Activated naive CD4-positive, alpha-beta T cell treated with anti-CD3 and anti-CD28 coated beads, Interleukin-2, amount 50 U/mL, for 16 hours (primary cell): ENCODE results near the gene ARHGAP12.

Source experiments
- DNase-seq: peaks from one replicate; pipeline ENCODE4 v3.0.0-alpha.2; 2020

Gene ARHGAP12

GRCh38 chr10:31768467-31768866, 160.2 kb downstream of the ARHGAP12 start:
- DNase-seq: no peak

- no peak for DNase-seq
Measured at GRCh38 chr10:31765541-31765940, 163.1 kb downstream of the ARHGAP12 start.

- no peak for DNase-seq
Measured at GRCh38 chr10:31762316-31762715, 166.3 kb downstream of the ARHGAP12 start.

- no peak for DNase-seq
Measured at GRCh38 chr10:31761156-31761555, 167.5 kb downstream of the ARHGAP12 start.

- no peak for DNase-seq
Measured at GRCh38 chr10:31760674-31761081, 168.0 kb downstream of the ARHGAP12 start.

GRCh38 chr10:31759799-31760626, 168.6 kb downstream of the ARHGAP12 start:
- DNase-seq: peak; percentile 95

GRCh38 chr10:31759124-31759798, 169.4 kb downstream of the ARHGAP12 start:
- DNase-seq: peak; percentile 75

GRCh38 chr10:31758495-31758894, 170.1 kb downstream of the ARHGAP12 start:
- no peak for DNase-seq

GRCh38 chr10:31757831-31758230, 170.8 kb downstream of the ARHGAP12 start:
- DNase-seq: no peak

- DNase-seq: no peak
Measured at GRCh38 chr10:31757386-31757791, 171.2 kb downstream of the ARHGAP12 start.

- no peak for DNase-seq
Measured at GRCh38 chr10:31756729-31757110, 171.9 kb downstream of the ARHGAP12 start.

- no peak for DNase-seq
Measured at GRCh38 chr10:31756101-31756728, 172.4 kb downstream of the ARHGAP12 start.
